Stimulated activated CD8-positive, alpha-beta memory T cell treated with anti-CD3 and anti-CD28 coated beads, Interleukin-12 subunit alpha, Interleukin-12 subunit beta, amount 100 ng/mL, for 1 hour (primary cell): ENCODE data around the gene MEGF6.
"Not testable (repeated sequence)": the region's sequence is repeated elsewhere in the genome, so short reads cannot be mapped to it uniquely, and the experiment has no call there.

Source experiments
- DNase-seq: peaks from one replicate; pipeline ENCODE4 v3.0.0-alpha.2; 2020; ENCODE audit warnings: low read depth

MEGF6 gene

GRCh38 chr1:3595949-3596348, 15.4 kb downstream of the MEGF6 start:
- no peak for DNase-seq

DNA sequence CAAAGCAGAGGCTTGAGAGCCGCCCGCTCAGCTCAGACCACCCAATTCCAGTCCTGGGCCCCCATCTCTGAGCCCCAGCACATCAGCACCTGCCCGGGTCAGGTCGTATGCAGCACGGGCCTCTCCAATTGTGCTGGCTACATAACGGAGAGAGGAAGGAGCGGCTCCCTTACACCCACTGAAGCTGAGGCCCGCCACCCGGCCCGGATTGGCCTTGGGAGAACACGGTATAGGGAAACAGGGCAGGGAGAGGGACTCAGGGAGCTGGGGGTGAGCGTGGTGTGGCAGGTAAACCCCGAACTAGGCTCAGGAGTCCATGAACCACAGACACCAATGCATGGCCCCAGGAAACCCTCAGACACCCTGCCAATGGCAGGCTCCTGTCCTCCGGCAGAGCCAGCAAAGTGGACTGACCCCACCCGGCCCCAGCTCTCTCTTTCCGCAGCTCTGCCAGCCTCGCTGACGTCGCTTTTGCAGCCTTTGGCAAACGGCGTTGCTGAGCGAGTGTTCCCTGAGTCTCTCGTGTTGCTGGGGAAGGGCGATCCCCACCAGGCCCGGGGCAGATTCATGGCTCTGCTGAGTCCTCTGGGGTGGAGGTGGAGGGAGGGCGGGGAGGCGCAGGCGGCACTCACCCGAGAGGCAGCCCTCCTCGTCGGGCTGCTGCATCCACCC, 16.5 kb downstream of the MEGF6 start:
- no peak for DNase-seq

GRCh38 chr1:3593745-3594144, 17.6 kb downstream of the MEGF6 start:
- no peak for DNase-seq

GRCh38 chr1:3593334-3593733, 18.0 kb downstream of the MEGF6 start:
- no peak for DNase-seq

GRCh38 chr1:3590951-3591865, 20.1 kb downstream of the MEGF6 start:
- no peak for DNase-seq

DNA sequence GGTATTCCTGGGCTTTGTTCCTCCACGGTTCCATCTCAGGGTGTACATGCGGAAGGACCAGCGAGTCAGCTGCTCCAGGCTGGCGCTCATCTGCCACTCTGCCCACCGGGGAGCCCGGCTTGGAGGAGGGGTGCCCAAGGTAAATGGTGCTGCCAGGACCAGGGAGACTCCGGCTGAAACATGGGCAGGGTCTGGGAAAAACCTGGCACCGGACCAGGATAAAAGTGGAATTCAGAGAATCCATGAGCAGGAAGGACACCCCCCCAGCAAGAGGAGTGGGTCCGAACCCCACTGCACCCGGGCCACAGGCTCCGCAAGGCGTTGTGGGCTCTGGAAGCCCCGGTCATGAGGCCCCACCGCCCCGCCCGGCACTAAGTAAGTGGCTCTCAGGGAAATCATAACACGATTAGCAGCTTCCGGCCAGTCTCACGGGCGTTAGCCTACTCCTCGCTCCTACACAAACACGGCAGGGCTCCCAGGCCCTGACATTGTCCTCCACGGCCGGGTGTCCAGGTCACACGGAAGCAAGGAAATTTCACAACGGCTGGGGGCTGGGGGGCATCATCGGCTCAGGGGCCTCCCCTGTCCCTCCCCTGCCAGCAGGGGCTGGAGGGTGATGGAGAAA, 21.1 kb downstream of the MEGF6 start:
- no peak for DNase-seq

DNA sequence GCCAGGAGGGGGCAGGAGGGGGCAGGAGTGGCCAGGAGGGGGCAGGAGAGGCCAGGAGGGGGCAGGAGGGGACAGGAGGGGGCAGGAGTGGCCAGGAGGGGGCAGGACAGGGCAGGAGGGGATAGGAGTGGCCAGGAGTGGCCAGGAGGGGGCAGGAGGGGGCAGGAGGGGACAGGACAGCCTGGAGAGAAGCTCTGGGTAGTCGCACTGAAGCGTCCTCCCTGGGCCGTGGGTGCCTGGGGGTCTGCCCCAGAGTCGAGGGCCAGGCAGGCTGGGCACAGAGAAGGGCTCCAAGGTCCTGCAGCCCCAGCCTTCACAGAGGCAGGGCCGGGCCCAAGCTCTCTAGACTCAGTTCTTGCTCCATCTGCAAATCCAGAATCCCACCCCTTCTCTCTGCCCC, 22.9 kb downstream of the MEGF6 start:
- no peak for DNase-seq

- no peak for DNase-seq
Observed at GRCh38 chr1:3586986-3587759, 24.1 kb downstream of the MEGF6 start.

DNA sequence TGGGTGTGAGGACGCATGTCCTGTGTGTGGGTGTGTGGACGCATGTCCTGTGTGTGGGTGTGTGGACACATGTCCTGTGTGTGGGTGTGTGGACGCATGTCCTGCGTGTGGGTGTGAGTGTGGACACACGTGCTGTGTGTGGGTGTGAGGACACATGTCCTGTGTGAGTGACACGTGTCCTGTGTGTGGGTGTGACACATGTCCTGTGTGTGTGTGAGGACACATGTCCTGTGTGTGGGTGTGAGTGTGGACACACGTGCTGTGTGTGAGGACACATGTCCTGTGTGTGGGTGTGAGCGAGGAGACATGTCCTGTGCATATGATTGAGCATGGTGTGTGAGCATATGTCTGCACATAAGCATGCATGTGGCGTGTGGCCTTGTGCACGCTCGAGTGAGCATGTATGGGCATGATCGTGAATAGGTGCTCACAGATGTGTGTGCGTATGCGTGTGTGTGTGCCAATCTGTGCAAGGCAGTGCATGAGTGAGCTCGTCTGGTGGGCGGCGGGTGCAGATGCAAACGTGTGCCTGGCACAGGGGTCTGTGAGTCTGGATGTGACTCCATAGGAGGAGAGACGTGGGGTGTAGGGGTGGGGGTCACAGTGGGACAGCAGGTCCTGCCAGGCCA, 25.3 kb downstream of the MEGF6 start:
- DNase-seq: no peak

GRCh38 chr1:3585353-3585868, 25.9 kb downstream of the MEGF6 start:
- DNase-seq: not testable (repeated sequence)

- DNase-seq: no peak
Observed at GRCh38 chr1:3584915-3585314, 26.4 kb downstream of the MEGF6 start.

GRCh38 chr1:3583751-3584150, 27.6 kb downstream of the MEGF6 start:
- DNase-seq: not testable (repeated sequence)

DNA sequence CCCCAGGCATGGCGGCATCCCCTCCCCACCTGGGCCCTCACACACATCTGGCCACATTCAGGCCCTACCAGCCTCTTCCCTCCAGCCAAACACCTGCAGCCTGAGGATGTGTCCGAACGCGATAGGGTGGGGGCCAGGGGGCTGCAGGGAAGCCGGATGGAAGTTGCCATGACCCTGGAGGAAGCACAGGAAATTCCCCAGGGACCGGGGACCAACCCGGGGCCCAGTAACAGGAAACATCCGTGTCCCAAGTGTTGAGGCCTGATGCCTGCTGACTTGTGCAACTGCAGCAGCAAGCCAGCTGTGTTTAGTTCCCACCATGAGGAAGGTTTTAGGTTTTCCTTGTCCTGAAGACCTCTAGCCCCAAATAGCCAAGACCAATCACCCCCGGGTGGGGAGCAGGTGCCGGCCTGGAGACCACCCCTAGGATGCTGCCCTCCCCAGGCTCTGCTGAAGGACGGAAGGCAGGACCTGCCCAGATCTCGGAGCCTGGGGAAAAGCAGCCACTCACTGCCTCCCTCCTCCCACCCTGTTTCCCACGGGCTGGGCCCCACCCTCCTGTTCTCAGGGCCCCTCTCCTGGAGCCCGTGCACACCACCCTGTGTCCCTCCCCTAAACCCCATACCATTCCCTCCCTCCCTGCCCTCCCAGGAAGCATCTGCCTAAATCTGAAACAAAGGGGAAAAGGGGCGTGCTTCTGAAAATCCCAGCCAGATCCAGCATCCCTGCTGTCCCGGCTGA, 29.8 kb downstream of the MEGF6 start:
- DNase-seq: no peak

- no peak for DNase-seq
Observed at GRCh38 chr1:3580231-3580630, 31.1 kb downstream of the MEGF6 start.

DNA sequence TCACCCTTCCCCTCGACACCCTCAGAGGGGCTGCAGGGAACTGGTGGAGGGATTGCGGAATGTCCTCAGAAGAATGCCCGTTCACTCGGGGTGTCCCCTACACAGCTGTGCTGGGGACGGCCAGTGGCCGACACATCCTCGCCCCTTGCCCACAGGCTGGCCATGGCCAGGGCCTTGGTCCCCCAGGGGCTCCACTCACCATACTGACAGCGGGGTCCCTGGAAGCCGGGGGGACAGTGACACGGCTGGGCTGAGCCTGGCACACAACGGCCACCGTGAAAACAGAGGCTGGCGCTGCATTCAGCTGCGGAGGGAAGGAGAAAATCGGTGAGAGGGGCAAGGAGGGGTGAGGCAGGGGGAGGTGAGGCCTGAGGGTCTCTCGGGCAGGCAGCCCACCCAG, 31.7 kb downstream of the MEGF6 start:
- no peak for DNase-seq

DNA sequence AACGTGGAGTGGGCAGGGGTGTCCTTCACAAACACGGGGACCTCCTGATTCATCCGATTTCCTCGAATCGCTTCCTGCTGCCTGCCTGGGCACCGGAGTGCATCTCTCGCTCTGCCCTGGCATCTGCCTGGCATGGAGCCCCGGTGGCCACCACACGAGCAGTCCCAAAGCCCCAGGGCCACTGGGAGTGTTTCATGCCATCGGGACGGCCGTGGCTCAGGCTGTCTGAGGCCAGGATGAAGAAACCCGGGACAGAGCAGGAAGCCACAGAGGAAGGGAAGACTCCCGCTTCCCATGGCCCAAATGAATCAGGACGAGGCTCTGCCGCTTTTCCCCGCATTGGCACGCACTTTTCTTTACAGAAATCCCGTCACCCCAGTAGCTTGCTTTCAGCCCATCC, 32.4 kb downstream of the MEGF6 start:
- no peak for DNase-seq

DNA sequence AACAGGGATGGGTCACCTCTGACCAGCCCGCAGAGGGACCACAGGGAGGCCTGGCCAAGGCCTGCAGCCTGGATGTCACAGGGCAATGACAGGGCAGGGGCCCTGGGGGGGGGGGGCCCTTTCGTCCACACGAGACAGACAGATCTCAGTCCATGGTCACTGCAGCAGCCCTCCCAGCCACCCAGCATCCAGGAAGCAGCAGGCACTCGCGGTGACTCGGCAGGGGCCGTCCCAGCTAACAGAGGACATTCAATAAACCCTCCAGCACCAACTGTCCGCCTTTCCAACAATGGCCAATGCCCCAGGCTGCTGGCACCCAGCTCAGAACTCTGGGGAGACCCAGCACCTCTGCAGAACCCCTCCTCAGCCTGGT, 32.9 kb downstream of the MEGF6 start:
- no peak for DNase-seq

- DNase-seq: no peak
Observed at GRCh38 chr1:3577711-3578432, 33.4 kb downstream of the MEGF6 start.

DNA sequence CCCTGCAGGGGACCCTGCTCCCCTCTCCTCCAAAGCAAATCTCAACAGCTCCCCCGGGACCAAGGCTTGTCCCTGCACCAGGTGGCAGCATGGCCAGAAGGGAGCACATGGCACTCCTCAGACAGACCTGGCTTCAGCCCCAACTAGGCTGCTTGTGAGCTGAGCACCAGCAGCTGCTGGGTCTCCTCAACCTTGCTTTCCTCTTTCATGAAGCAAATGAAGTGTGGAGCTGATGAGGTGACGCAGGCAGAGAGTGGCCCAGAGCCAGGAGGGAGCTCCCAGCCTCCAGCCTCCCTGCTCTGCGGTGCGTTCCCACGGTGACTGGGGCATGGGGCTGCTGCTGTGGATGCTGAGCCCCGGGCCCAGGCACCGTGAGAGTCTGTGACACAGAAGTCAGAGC, 34.0 kb downstream of the MEGF6 start:
- DNase-seq: no peak

DNA sequence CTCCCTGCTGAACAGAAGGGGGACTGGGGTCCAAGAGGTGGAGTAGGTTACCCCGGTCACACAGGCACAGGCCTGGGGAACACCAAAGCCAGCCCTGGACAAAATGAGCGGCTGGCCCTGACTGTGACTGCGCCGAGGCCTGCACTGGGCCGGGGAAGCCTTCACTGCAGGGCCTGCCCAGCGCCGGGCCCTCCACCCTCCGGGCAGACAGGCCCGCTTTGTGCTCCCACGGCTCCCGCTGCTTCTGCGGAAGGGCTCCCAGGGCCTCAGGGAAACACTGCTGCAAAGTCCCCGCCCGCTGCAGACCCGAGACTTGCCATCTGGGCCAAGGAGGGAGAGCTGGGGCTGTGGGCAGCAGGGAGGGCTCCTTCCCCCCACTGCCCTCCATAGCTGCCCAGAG, 35.3 kb downstream of the MEGF6 start:
- DNase-seq: no peak
